GM20431 (cell line): ENCODE results near the gene PIGC.
"Not testable (repeated sequence)": the region's sequence is repeated elsewhere in the genome, so short reads cannot be mapped to it uniquely, and the experiment has no call there.

Experiments
- in situ Hi-C: fragments of 300-500 bp; cut with MseI, MboI; formaldehyde crosslinking; loops from one replicate; pipeline ENCODE4 v1.15.0; 2020; ENCODE audit warnings: low sequenced_read_pairs; ENCODE audit not compliant: unreplicated experiment

The PIGC gene

DNA sequence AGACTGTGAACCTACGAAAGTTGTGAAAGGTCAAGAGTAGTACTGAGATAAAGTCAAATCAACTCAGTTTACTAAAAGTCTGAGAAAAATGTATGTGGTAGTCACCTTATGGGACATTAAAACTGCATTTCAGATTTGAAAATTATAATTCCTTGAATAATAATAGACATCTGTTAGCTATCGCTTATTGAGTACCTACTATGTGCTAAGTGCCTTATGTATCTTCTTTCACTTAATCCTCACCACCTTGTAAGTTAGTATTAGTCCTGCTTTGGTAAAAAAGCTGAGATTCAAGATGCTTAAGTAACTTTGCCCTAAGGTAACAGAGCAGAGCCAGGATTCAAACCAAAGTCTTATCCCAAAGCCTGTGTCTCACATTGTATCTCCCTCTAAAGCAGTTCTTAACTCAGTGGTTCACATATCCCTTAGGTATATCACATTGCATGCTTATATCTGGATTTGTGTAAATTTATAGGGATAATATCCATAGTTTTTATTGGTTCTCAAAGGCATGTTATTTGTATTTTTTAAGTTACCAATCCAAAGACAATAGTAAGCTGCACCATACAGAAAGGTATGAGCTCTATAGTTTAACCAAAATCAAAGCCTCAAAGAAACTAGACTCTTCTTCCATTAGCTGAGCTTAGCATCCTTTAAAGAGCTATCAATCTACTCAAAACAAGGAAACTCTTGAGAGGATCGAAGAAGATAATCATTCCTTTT lies 865 bp downstream of the PIGC start:
- in situ Hi-C loops, result no loop called here

DNA sequence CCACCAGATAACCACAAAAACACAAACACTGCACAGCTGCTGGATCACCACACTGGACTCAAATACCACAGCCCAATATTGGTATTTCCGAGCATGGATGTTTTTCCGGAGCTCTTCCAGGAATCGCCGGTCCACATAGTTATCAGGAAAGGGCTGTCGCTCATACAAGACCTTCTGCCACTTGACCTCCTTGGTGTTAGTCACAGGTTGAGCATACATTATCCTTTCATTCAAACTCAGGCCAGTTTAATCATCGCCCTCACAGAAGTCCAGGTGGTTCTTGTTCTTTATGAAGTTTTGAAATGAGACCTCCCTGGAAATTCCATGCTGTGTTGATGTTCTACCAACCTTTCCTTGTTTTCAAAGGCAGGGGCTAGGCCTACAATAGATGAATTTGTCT lies 1.5 kb downstream of the PIGC start:
- in situ Hi-C loops, result no loop called here

DNA sequence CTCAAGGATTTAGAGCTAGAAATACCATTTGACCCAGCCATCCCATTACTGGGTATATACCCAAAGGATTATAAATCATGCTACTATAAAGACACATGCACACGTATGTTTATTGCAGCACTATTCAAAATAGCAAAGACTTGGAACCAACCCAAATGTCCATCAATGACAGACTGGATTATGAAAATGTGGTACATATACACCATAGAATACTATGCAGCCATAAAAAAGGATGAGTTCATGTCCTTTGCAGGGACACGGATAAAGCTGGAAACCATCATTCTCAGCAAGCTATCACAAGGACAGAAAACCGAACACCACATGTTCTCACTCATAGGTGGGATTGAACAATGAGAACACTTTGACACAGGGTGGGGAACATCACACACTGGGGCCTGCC lies 6.7 kb downstream of the PIGC start:
- in situ Hi-C loops, result not testable (repeated sequence)

DNA sequence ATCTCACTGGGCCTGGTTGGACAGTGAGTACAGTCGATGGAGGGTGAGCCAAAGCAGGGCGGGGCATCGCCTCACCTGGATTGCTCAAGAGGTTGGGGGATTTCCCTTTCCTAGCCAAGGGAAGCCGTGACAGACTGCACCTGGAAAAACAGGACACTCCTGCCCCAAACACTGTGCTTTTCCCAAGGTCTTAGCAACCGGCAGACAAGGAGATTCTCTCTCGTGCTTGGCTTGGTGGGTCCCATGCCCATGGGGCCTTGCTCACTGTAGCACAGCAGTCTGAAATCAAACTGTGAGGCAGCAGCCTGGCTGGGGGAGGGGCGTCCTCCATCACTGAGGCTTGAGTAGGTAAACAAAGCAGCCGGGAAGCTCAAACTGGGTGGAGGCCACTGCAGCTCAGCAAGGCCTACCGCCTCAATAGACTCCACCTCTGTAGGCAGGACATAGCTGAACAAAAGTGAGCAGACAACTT lies 12.1 kb downstream of the PIGC start:
- in situ Hi-C loops, result no loop called here

DNA sequence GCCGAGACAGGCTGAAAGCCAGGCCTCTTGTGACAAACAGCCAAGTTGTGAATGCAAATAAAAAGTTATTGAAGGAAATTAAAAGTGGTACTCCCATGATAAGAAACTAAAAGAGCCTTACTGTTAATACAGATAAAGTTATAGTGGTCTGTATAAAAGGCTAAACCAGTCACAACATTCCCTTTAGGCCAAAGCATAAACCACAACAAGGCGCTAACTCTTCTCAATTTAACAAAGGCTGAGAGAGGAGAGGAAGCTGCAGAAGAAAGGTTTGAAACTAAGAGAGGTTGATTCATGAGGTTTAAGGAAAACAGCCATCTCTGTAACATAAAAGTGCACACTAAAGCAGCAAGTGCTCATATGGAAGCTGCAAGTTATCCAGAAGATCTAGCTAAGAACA lies 12.7 kb downstream of the PIGC start:
- in situ Hi-C loops, result no loop called here

DNA sequence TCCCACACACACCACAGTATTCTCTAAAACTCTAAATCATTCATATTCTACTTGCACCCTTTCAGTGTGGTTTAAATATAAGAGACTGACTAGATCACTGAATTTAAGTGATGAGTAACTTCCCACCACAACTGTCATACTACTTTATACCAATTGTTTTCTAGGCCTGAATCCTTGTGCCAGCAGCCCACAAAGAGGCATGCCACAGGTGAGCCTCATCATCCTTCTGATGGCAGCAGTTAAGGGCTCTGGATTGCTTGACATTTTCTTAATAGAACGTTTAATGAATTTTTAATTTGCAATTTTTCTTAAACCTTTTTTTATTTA lies 13.8 kb downstream of the PIGC start:
- in situ Hi-C loops, result no loop called here

- in situ Hi-C loops, result no loop called here
These were observed 14.3 kb downstream of the PIGC start for GRCh38 chr1:172429331-172430127.

- in situ Hi-C loops, result no loop called here
These were observed 16.7 kb downstream of the PIGC start for GRCh38 chr1:172427191-172427590.

DNA sequence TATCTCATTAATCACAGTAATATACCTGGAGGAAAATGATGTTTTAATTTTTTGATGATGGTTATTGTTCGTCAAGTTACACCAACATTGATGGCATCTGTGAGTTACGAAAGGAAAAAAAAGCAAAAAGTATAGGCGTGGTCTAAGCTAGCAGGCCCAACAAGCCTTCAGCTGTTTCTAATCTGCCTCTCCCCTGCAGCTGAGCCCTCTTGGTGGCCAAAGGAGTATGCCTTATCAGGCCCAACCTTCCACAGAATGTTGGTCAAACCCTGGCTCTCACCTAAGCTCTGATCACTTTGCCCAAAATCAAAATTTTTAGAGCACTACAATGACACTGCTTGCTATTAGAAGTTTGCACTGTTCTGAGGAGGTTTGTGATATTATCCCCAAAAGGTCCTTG lies 18.5 kb downstream of the PIGC start:
- in situ Hi-C loops, result no loop called here

DNA sequence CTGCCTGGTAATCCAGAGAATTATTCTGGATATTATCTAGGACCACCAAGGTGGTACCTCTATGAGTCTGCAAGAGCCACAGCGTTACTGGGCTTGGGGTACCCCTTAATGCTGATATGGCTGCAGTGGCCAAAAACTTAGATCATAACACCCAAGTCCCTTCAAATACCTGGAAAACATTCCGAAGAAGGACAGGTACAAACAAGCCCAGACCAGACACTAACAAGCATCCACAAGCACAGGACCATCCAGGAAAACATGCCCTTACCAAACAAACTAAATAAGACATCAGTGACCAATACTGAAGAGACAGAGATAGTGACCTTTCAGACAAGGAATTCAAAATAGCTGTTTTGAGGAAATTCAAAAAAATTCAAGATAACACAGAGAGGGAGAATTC lies 20.5 kb downstream of the PIGC start:
- in situ Hi-C loops, result no loop called here

GRCh38 chr1:172421974-172422604 lies 21.8 kb downstream of the PIGC start:
- in situ Hi-C loops, result no loop called here

DNA sequence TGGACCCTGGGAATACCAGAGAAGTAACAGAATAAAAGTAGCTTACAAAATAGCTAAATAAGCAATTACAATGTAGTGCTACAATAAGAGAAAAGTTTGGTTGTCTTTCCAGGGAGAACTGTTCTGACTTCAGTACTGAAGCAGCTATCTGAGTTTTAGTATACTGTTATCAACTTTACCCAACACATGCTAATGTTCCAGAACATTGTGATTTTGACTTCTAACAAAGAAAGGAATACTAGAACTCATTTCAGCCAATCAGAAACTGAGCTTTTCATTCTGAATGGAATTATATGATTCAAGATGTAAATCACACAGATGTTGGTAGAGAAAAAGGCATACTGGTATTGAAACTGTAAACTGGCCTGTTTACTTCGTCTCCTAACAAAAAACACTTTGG lies 23.5 kb downstream of the PIGC start, which contains the start of gene C1orf105:
TSS of gene C1orf105 (plus strand) at position 301 of the 400 bp plus-strand sequence. CDS start 201 bp downstream, outside the sequence.
- in situ Hi-C loops, result no loop called here

DNA sequence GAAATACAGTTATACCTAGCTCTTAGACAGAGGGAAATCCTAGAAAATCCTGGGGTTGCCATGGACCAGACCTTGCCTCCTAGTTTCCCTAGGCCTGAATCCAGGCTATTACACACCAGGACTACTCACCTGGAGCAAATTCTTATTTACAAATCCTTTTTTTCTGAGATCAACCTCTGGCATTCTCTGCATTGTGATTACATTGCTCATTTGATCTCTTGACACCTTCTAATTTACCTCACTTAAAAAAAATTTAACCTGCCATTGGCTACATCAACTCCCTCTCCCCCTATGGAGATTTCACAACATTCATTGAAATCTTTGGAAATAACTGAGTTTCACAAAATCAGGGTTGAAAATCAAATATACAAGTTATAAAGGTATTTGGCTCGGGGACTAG lies 26.3 kb downstream of the PIGC start:
- in situ Hi-C loops, result no loop called here

DNA sequence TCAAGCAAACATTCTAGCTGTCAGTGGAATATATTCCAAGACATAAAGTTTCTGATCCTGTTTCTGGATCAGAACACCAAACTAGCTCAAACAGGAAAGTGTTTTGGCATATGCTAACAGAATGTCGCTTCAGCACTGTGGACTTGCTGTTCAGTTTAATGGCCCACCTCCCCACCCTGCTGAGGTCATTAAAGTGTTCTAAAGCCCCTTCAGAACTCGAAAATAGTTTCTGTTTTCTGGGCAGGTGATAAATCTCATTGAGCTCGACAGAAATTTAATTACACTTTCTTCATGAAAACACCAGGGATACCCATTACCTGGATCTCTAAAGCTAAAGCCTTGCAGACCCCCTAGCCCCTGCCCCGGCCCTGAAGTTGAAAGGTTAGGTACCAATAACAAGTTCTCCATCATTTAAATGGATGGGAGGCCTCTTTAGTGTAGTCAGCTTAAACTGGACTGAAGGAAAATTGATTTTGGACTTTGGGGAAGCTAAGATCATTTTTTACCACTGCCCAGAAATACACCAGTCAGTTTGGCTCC lies 27.3 kb downstream of the PIGC start:
- in situ Hi-C loops, result no loop called here

DNA sequence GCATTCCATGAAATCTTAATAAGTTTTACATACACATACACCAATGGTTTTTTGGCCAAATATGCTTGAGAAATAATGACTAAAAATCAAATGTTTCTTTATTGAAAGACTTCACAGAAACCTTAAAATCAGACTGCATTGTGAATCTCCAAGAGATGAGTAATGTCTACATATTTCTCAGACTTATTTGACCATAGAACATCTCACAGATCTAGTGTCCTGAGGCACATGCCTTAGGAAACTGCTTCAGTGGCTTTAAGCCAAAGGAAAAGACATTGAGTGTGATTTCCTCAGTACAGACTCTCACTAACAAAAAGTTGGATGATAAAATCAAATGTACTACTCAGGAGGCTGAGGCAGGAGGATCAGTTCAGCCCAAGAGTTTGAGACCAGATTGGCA lies 29.5 kb downstream of the PIGC start:
- in situ Hi-C loops, result no loop called here

- in situ Hi-C loops, result no loop called here
These were observed 32.0 kb downstream of the PIGC start for GRCh38 chr1:172411791-172412338.

GRCh38 chr1:172410027-172410426 lies 33.8 kb downstream of the PIGC start:
- in situ Hi-C loops, result no loop called here

GRCh38 chr1:172408958-172409357 lies 34.9 kb downstream of the PIGC start:
- in situ Hi-C loops, result no loop called here

- in situ Hi-C loops, result no loop called here
These were observed 36.9 kb downstream of the PIGC start for GRCh38 chr1:172406968-172407367.

DNA sequence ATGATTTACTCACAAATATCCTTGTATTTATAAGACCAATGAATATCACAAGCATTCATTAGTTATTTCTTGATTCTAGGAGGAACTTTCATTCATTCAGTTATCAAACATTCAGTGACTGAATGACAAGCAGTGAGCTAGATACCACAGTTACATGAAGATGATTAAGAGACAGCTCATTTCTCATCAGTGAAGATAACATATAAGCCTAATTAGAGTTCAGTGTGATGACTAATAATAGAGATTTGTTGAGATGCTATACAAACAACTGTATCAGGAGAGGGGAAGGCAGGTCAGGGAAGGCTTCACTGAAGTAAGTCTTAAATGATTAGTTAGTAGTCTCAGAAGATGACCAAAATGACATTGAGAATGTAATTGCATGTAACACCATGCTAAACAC lies 38.0 kb downstream of the PIGC start:
- in situ Hi-C loops, result no loop called here

- in situ Hi-C loops, result no loop called here
These were observed 39.7 kb downstream of the PIGC start for GRCh38 chr1:172404121-172404520.
